Stomach smooth muscle (tissue), 2 donors: ENCODE results near the gene ANAPC15.

Experiments used
- H3K27ac ChIP-seq: one replicate; pipeline ENCODE4 v1.7.0; 2013; ENCODE audit warnings: mild to moderate bottlenecking, low read length, inconsistent platforms
- H3K27me3 ChIP-seq, 2 donors: one replicate each; pipeline ENCODE4 v1.7.0; 2013; ENCODE audit warnings: low read length in 2 of 2; ENCODE audit not compliant: insufficient read depth in 2 of 2, control insufficient read depth in 1 of 2
- H3K36me3 ChIP-seq, 2 donors: one replicate each; pipeline ENCODE4 v1.7.0; 2013; ENCODE audit warnings: low read length in 2 of 2; ENCODE audit not compliant: control insufficient read depth in 2 of 2, insufficient read depth in 2 of 2
- H3K4me1 ChIP-seq: one replicate; pipeline ENCODE4 v1.7.0; 2013; ENCODE audit warnings: low read length; ENCODE audit not compliant: control insufficient read depth, insufficient read depth
- H3K4me3 ChIP-seq, 2 donors: one replicate each; pipeline ENCODE4 v1.7.0; 2013; ENCODE audit warnings: low read length in 2 of 2
- H3K9ac ChIP-seq, 2 donors: one replicate each; pipeline ENCODE4 v1.7.0; 2013; ENCODE audit warnings: low read length in 2 of 2, mild to moderate bottlenecking in 1 of 2
- H3K9me3 ChIP-seq, 2 donors: one replicate each; pipeline ENCODE4 v1.7.0; 2013; ENCODE audit warnings: low read length in 2 of 2; ENCODE audit not compliant: control insufficient read depth in 2 of 2
- donor health status: healthy.
- donor health status: Pancreatic carcinoma.

ANAPC15 gene

GRCh38 chr11:72124046-72124445 is 11.6 kb upstream of the ANAPC15 start:
- H3K27me3 ChIP-seq, result peaks cover 0 to 2% of the 10 kb centered on the region in 2 donors
- H3K9me3 ChIP-seq, result no peaks in the 10 kb centered on the region
- no peaks in the 10 kb centered on the region for H3K4me1 ChIP-seq
- H3K9ac ChIP-seq, result no peak overlapping the region
- H3K36me3 ChIP-seq, result no peaks in the 10 kb centered on the region
- H3K27ac ChIP-seq, result no peak overlapping the region
- no peak overlapping the region for H3K4me3 ChIP-seq

GRCh38 chr11:72123117-72123653 is 10.7 kb upstream of the ANAPC15 start:
- Histone ChIP-seq H3K9me3 (no peaks in the 10 kb centered on the region), H3K9ac (no peak overlapping the region), H3K27ac (no peak overlapping the region), H3K4me1 (no peaks in the 10 kb centered on the region), H3K36me3 (no peaks in the 10 kb centered on the region), H3K27me3 (peaks cover 0 to 4% of the 10 kb centered on the region in 2 donors), H3K4me3 (no peak overlapping the region)

GRCh38 chr11:72122607-72123006 is 10.1 kb upstream of the ANAPC15 start:
- Histone ChIP-seq H3K4me3 (no peak overlapping the region), H3K9ac (no peak overlapping the region), H3K27ac (no peak overlapping the region), H3K9me3 (no peaks in the 10 kb centered on the region), H3K4me1 (no peaks in the 10 kb centered on the region), H3K27me3 (peaks cover 0 to 4% of the 10 kb centered on the region in 2 donors), H3K36me3 (no peaks in the 10 kb centered on the region)

GRCh38 chr11:72120930-72121329 is 8.4 kb upstream of the ANAPC15 start:
- H3K9ac ChIP-seq, result no peak overlapping the region

GRCh38 chr11:72119198-72119597 is 6.7 kb upstream of the ANAPC15 start:
- Histone ChIP-seq H3K36me3 (no peaks in the 10 kb centered on the region), H3K4me1 (no peaks in the 10 kb centered on the region), H3K4me3 (no peak overlapping the region), H3K9ac (no peak overlapping the region), H3K9me3 (no peaks in the 10 kb centered on the region), H3K27ac (no peak overlapping the region), H3K27me3 (peaks cover 3 to 8% of the 10 kb centered on the region in 2 donors)

More at GRCh38 chr11:72120930-72121329, 8.4 kb upstream of the ANAPC15 start:
- Histone ChIP-seq H3K27me3 (peaks cover 3 to 9% of the 10 kb centered on the region in 2 donors), H3K4me3 (no peak overlapping the region), H3K9me3 (no peaks in the 10 kb centered on the region), H3K4me1 (no peaks in the 10 kb centered on the region), H3K36me3 (no peaks in the 10 kb centered on the region), H3K27ac (no peak overlapping the region)

- Histone ChIP-seq H3K27ac (no peak overlapping the region), H3K4me1 (peaks cover 13% of the 10 kb centered on the region)
Measured at GRCh38 chr11:72116019-72116755, 3.7 kb upstream of the ANAPC15 start.

GRCh38 chr11:72114570-72114969 is 2.1 kb upstream of the ANAPC15 start:
- H3K27ac ChIP-seq, result no peak overlapping the region
- H3K9me3 ChIP-seq, result no peaks in the 10 kb centered on the region
- H3K36me3 ChIP-seq, result no peaks in the 10 kb centered on the region

More at GRCh38 chr11:72116019-72116755, 3.7 kb upstream of the ANAPC15 start:
- Histone ChIP-seq H3K4me3 (no peak overlapping the region), H3K36me3 (no peaks in the 10 kb centered on the region), H3K9ac (no peak overlapping the region), H3K27me3 (peaks cover 3 to 8% of the 10 kb centered on the region in 2 donors), H3K9me3 (no peaks in the 10 kb centered on the region)

GRCh38 chr11:72112978-72113808 is 698 bp upstream of the ANAPC15 start:
- Histone ChIP-seq H3K4me1 (peaks cover 17% of the 10 kb centered on the region), H3K4me3 (peak overlapping the region; percentile 74 to 92), H3K27me3 (peaks cover 3 to 5% of the 10 kb centered on the region in 2 donors), H3K9ac (peak overlapping the region; percentile 91 to 99), H3K36me3 (no peaks in the 10 kb centered on the region), H3K9me3 (no peaks in the 10 kb centered on the region), H3K27ac (peak overlapping the region; percentile 100)

More at GRCh38 chr11:72114570-72114969, 2.1 kb upstream of the ANAPC15 start:
- peaks cover 3 to 8% of the 10 kb centered on the region in 2 donors for H3K27me3 ChIP-seq
- H3K4me3 ChIP-seq, result no peak overlapping the region
- H3K4me1 ChIP-seq, result peaks cover 17% of the 10 kb centered on the region
- no peak overlapping the region for H3K9ac ChIP-seq

GRCh38 chr11:72111300-72112142 is 974 bp downstream of the ANAPC15 start:
- Histone ChIP-seq H3K9me3 (no peaks in the 10 kb centered on the region), H3K9ac (peak overlapping the region; percentile 91 to 100), H3K4me3 (peak overlapping the region; percentile 64 to 92), H3K27me3 (peaks cover 0 to 2% of the 10 kb centered on the region in 2 donors), H3K4me1 (peaks cover 17% of the 10 kb centered on the region), H3K27ac (peak overlapping the region; percentile 100), H3K36me3 (no peaks in the 10 kb centered on the region)

GRCh38 chr11:72105888-72106287 is 6.6 kb downstream of the ANAPC15 start, which contains the start of gene TOMT:
Gene TOMT (plus strand): TSS chr11:72105924. CDS start chr11:72105952, 28 bp downstream.
- peaks cover 24% of the 10 kb centered on the region for H3K4me1 ChIP-seq
- H3K9ac ChIP-seq, result no peak within 1 kb of the TSS
- no peak within 1 kb of the TSS for H3K4me3 ChIP-seq
- H3K9me3 ChIP-seq, result no peaks in the 10 kb centered on the region
- H3K27ac ChIP-seq, result no peak within 1 kb of the TSS
- H3K36me3 ChIP-seq, result peaks cover 0 to 6% of the 10 kb centered on the region in 2 donors
- H3K27me3 ChIP-seq, result no peaks in the 10 kb centered on the region
